Adipocyte (in vitro differentiated cells): ENCODE measurements around the gene ARHGAP44.

Source experiments
- DNase-seq: peaks from one replicate; pipeline ENCODE4 v3.0.0-alpha.2; 2015; ENCODE audit warnings: low read depth
- H3K27me3 ChIP-seq: replicated peaks from 2 replicates; pipeline ENCODE4 v1.7.0; 2013; ENCODE audit warnings: mild to moderate bottlenecking, low read length, moderate library complexity; ENCODE audit not compliant: control insufficient read depth, insufficient read depth
- H3K36me3 ChIP-seq: 2 replicates; pipeline ENCODE4 v1.7.0; 2013; ENCODE audit warnings: low read length, mild to moderate bottlenecking, moderate library complexity; ENCODE audit not compliant: control insufficient read depth, insufficient read depth, severe bottlenecking
- H3K4me1 ChIP-seq: 2 replicates; pipeline ENCODE4 v1.7.0; 2013; ENCODE audit warnings: mild to moderate bottlenecking, low read length, moderate library complexity; ENCODE audit not compliant: control insufficient read depth, insufficient read depth
- H3K4me3 ChIP-seq: 2 replicates; pipeline ENCODE4 v1.7.0; 2013; ENCODE audit warnings: mild to moderate bottlenecking, low read length, moderate library complexity
- H3K9ac ChIP-seq: 2 replicates; pipeline ENCODE4 v1.7.0; 2013; ENCODE audit warnings: mild to moderate bottlenecking, low read length, moderate library complexity
- H3K9me3 ChIP-seq: 2 replicates; pipeline ENCODE4 v1.7.0; 2013; ENCODE audit warnings: mild to moderate bottlenecking, low read length, moderate library complexity; ENCODE audit not compliant: control insufficient read depth

ARHGAP44 gene

GRCh38 chr17:12996357-12996756 lies 207.1 kb downstream of the ARHGAP44 start:
- no peaks in the 10 kb centered on the region for H3K4me1 ChIP-seq
- no peak for DNase-seq
- H3K9me3 ChIP-seq: no peaks in the 10 kb centered on the region
- no peak overlapping the region for H3K9ac ChIP-seq
- no peaks in the 10 kb centered on the region for H3K27me3 ChIP-seq
- H3K4me3 ChIP-seq: no peak overlapping the region
- peaks cover 98% of the 10 kb centered on the region for H3K36me3 ChIP-seq

- Histone ChIP-seq H3K9me3 (no peaks in the 10 kb centered on the region), H3K4me3 (no peak overlapping the region), H3K4me1 (no peaks in the 10 kb centered on the region), H3K9ac (no peak overlapping the region), H3K36me3 (peaks cover 98% of the 10 kb centered on the region), H3K27me3 (no peaks in the 10 kb centered on the region)
- no peak for DNase-seq
Measured at GRCh38 chr17:12996941-12997340, 207.6 kb downstream of the ARHGAP44 start.

GRCh38 chr17:12998461-12998860 lies 209.2 kb downstream of the ARHGAP44 start:
- no peak overlapping the region for H3K4me3 ChIP-seq
- H3K36me3 ChIP-seq: peaks cover 97% of the 10 kb centered on the region
- H3K9ac ChIP-seq: no peak overlapping the region
- peaks cover 5% of the 10 kb centered on the region for H3K4me1 ChIP-seq
- H3K9me3 ChIP-seq: no peaks in the 10 kb centered on the region
- H3K27me3 ChIP-seq: no peaks in the 10 kb centered on the region
- no peak for DNase-seq

GRCh38 chr17:12998874-12999273 lies 209.6 kb downstream of the ARHGAP44 start:
- no peak for DNase-seq
- peaks cover 5% of the 10 kb centered on the region for H3K4me1 ChIP-seq
- H3K9ac ChIP-seq: no peak overlapping the region
- H3K9me3 ChIP-seq: no peaks in the 10 kb centered on the region
- H3K27me3 ChIP-seq: no peaks in the 10 kb centered on the region
- H3K36me3 ChIP-seq: peaks cover 97% of the 10 kb centered on the region
- H3K4me3 ChIP-seq: no peak overlapping the region

GRCh38 chr17:13000561-13000960 lies 211.3 kb downstream of the ARHGAP44 start:
- Histone ChIP-seq H3K9ac (no peak overlapping the region), H3K36me3 (peaks cover 97% of the 10 kb centered on the region), H3K9me3 (no peaks in the 10 kb centered on the region), H3K4me3 (no peak overlapping the region), H3K4me1 (peaks cover 5% of the 10 kb centered on the region), H3K27me3 (no peaks in the 10 kb centered on the region)
- no peak for DNase-seq

- Histone ChIP-seq H3K27me3 (no peaks in the 10 kb centered on the region), H3K4me1 (peaks cover 5% of the 10 kb centered on the region), H3K9me3 (no peaks in the 10 kb centered on the region), H3K36me3 (peaks cover 93% of the 10 kb centered on the region), H3K9ac (no peak overlapping the region), H3K4me3 (no peak overlapping the region)
- DNase-seq: peak; percentile 26
Measured at GRCh38 chr17:13001991-13002615, 212.8 kb downstream of the ARHGAP44 start.

- Histone ChIP-seq H3K27me3 (no peaks in the 10 kb centered on the region), H3K4me3 (no peak overlapping the region), H3K9me3 (no peaks in the 10 kb centered on the region), H3K36me3 (peaks cover 93% of the 10 kb centered on the region), H3K9ac (no peak overlapping the region), H3K4me1 (peaks cover 5% of the 10 kb centered on the region)
- peak; percentile 91 for DNase-seq
Measured at GRCh38 chr17:13002761-13003453, 213.6 kb downstream of the ARHGAP44 start.

GRCh38 chr17:13003454-13003851 lies 214.2 kb downstream of the ARHGAP44 start:
- DNase-seq: no peak
- peaks cover 93% of the 10 kb centered on the region for H3K36me3 ChIP-seq

GRCh38 chr17:13003927-13004326 lies 214.6 kb downstream of the ARHGAP44 start:
- Histone ChIP-seq H3K4me3 (no peak overlapping the region), H3K4me1 (peaks cover 5% of the 10 kb centered on the region), H3K9ac (no peak overlapping the region), H3K9me3 (no peaks in the 10 kb centered on the region), H3K27me3 (no peaks in the 10 kb centered on the region), H3K36me3 (peaks cover 93% of the 10 kb centered on the region)
- DNase-seq: no peak

More at GRCh38 chr17:13003454-13003851, 214.2 kb downstream of the ARHGAP44 start:
- H3K4me1 ChIP-seq: peaks cover 5% of the 10 kb centered on the region
- H3K4me3 ChIP-seq: no peak overlapping the region
- no peaks in the 10 kb centered on the region for H3K27me3 ChIP-seq
- no peak overlapping the region for H3K9ac ChIP-seq
- no peaks in the 10 kb centered on the region for H3K9me3 ChIP-seq

- peaks cover 5% of the 10 kb centered on the region for H3K4me1 ChIP-seq
- no peaks in the 10 kb centered on the region for H3K27me3 ChIP-seq
- no peak overlapping the region for H3K9ac ChIP-seq
- H3K36me3 ChIP-seq: peaks cover 93% of the 10 kb centered on the region
- no peak for DNase-seq
- no peak overlapping the region for H3K4me3 ChIP-seq
- H3K9me3 ChIP-seq: no peaks in the 10 kb centered on the region
Measured at GRCh38 chr17:13004336-13004735, 215.0 kb downstream of the ARHGAP44 start.

- no peak for DNase-seq
- no peaks in the 10 kb centered on the region for H3K27me3 ChIP-seq
- H3K36me3 ChIP-seq: peaks cover 91% of the 10 kb centered on the region
- no peak overlapping the region for H3K4me3 ChIP-seq
- H3K4me1 ChIP-seq: peaks cover 5% of the 10 kb centered on the region
- no peak overlapping the region for H3K9ac ChIP-seq
- H3K9me3 ChIP-seq: no peaks in the 10 kb centered on the region
Measured at GRCh38 chr17:13005530-13005929, 216.2 kb downstream of the ARHGAP44 start.
